GM12878 (cell line): ENCODE measurements around the gene RAD23B. TPM values are rescaled to one million over a fixed set of nuclear protein-coding genes. Genes with fewer than 3 reads are reported as not detected.

Source experiments
- EGR1 ChIP-seq, 2 experiments: IDR thresholded peaks; 1 replicate in 1 of 2; 2 replicates in 1 of 2; pipeline ENCODE4 v1.6.1; 2011 to 2012; ENCODE audit warnings: low read depth in 2 of 2, low read length in 2 of 2, borderline replicate concordance in 1 of 2, mild to moderate bottlenecking in 1 of 2, moderate library complexity in 1 of 2
- EP300 ChIP-seq, 2 experiments: fragments of 150-350 bp in 1 of 2; IDR thresholded peaks; 2 replicates each; pipeline ENCODE4 v1.6.1; 2011 to 2012; ENCODE audit warnings: low read depth in 2 of 2, low read length in 2 of 2, borderline replicate concordance in 1 of 2, improper control_type of control experiment in 1 of 2, inconsistent platforms in 1 of 2; ENCODE audit not compliant: control insufficient read depth in 1 of 2
- HDGF ChIP-seq: fragments of 450-650 bp; IDR thresholded peaks from 2 replicates; pipeline ENCODE4 v1.6.1; 2016; ENCODE audit warnings: antibody characterized with exemption
- IRF3 ChIP-seq: fragments of 450-650 bp; IDR thresholded peaks from 2 replicates; pipeline ENCODE4 v1.6.1; 2014; ENCODE audit warnings: mild to moderate bottlenecking
- JUNB ChIP-seq: IDR thresholded peaks from 2 replicates; pipeline ENCODE4 v1.6.1; 2016; ENCODE audit warnings: antibody characterized with exemption, mild to moderate bottlenecking
- MXI1 ChIP-seq: fragments of 150-350 bp; IDR thresholded peaks from 2 replicates; pipeline ENCODE4 v1.6.1; 2011; ENCODE audit warnings: low read depth, mild to moderate bottlenecking, inconsistent platforms, low read length, improper control_type of control experiment
- POU2F2 ChIP-seq: IDR thresholded peaks from 3 replicates; pipeline ENCODE4 v1.6.1; 2011; ENCODE audit warnings: low read depth, mild to moderate bottlenecking, low read length, borderline replicate concordance
- RUNX3 ChIP-seq: IDR thresholded peaks from 2 replicates; pipeline ENCODE4 v1.6.1; 2012; ENCODE audit warnings: low read length, inconsistent platforms
- SKIL ChIP-seq: fragments of 450-650 bp; IDR thresholded peaks from 2 replicates; pipeline ENCODE4 v1.6.1; 2017; ENCODE audit warnings: mild to moderate bottlenecking, low read depth, inconsistent platforms; ENCODE audit not compliant: poor library complexity, severe bottlenecking
- SMAD1 ChIP-seq: fragments of 450-650 bp; IDR thresholded peaks from 2 replicates; pipeline ENCODE4 v1.6.1; 2018; ENCODE audit warnings: mild to moderate bottlenecking, low read depth; ENCODE audit not compliant: partially characterized antibody
- TCF12 ChIP-seq: IDR thresholded peaks from 2 replicates; pipeline ENCODE4 v1.6.1; 2011; ENCODE audit warnings: low read depth, mild to moderate bottlenecking, low read length
- TCF7 ChIP-seq: IDR thresholded peaks from 2 replicates; pipeline ENCODE4 v1.6.1; 2014; ENCODE audit warnings: antibody characterized with exemption, borderline replicate concordance
- ZBTB40 ChIP-seq: fragments of 450-650 bp; IDR thresholded peaks from 2 replicates; pipeline ENCODE4 v1.6.1; 2016; ENCODE audit warnings: mild to moderate bottlenecking, moderate library complexity, borderline replicate concordance
- polyA plus RNA-seq, 11 experiments: library from polyadenylated mRNA; depleted of rRNA in 4 of 11; unstranded in 6 of 11; stranded (reverse) in 5 of 11; fragments of >200 nt; fragmentation: Nextera tagmentation in 4 of 11; fragmentation: Illumina TruSeq in 1 of 11; extraction: Ambion mirVana in 4 of 11; extraction: Trizol in 1 of 11; gene quantifications; 1 replicate in 1 of 11; 2 replicates in 10 of 11; pipeline versions ENCODE4 v1.2.1 to v1.2.3, GENCODE V29; 2011 to 2016; ENCODE audit warnings: inconsistent platforms in 2 of 11, missing spikeins in 2 of 11, low read depth in 1 of 11
- total RNA-seq, 4 experiments: library from RNA; depleted of rRNA in 3 of 4; stranded (reverse); fragments of >200 nt in 3 of 4; fragmentation: Illumina TruSeq in 1 of 4; extraction: Trizol in 1 of 4; gene quantifications; 2 replicates each; pipeline versions ENCODE4 v1.2.1 to v1.2.3, GENCODE V29; 2013 to 2021

The RAD23B gene
- total and polyA plus RNA-seq, 10 of the 15 experiments (the other 5 are each of a cell fraction or from before 2014, with no cell fraction given) = 10.3 to 256 (median 54.6) TPM

- TF ChIP-seq SKIL = no peak
- TF ChIP-seq HDGF = no peak
- no peak for TF ChIP-seq TCF12
- no peak for TF ChIP-seq SMAD1
- no peak for TF ChIP-seq JUNB
- TF ChIP-seq RUNX3 = no peak
- TF ChIP-seq IRF3 = no peak
- TF ChIP-seq POU2F2 = no peak
- no peak for TF ChIP-seq MXI1
- TF ChIP-seq ZBTB40 = no peak
- TF ChIP-seq TCF7 = no peak
- no peak for TF ChIP-seq EP300 (IDR thresholded peaks at IDR 0.05; ENCODE audit: borderline replicate concordance in 1 of 2, control insufficient read depth in 1 of 2, low read depth in 2 of 2, low read length in 2 of 2)
- TF ChIP-seq EGR1 (IDR thresholded peaks at IDR 0.05; ENCODE audit: borderline replicate concordance in 1 of 2, low read depth in 2 of 2, low read length in 2 of 2) = no peak
Observed at GRCh38 chr9:107378006-107378405, 94.9 kb downstream of the RAD23B start (continued).

Other genes starting within 250 kb of the RAD23B start
- 0.40 TPM in 1 of 2 replicates, not detected in the other for gene KLF4, start 206.5 kb downstream of the RAD23B start, total RNA-seq (2014; rRNA removed)
- gene KLF4, start 206.5 kb downstream of the RAD23B start, total RNA-seq (2014; rRNA removed; fragmentation: Illumina TruSeq; extraction: Trizol) = 0.09 and 0.14 TPM in 2 replicates
- 0.26 and 0.37 TPM in 2 replicates for gene KLF4, start 206.5 kb downstream of the RAD23B start, total RNA-seq (2021)
- gene KLF4, start 206.5 kb downstream of the RAD23B start, polyA plus RNA-seq (2011; rRNA removed) = 0.10 and 0.23 TPM in 2 replicates
- gene KLF4, start 206.5 kb downstream of the RAD23B start, polyA plus RNA-seq (2014; fragmentation: Illumina TruSeq; extraction: Trizol) = 0.03 and 0.17 TPM in 2 replicates
- gene KLF4, start 206.5 kb downstream of the RAD23B start, polyA plus RNA-seq (2014; fragmentation: Nextera tagmentation; extraction: Ambion mirVana) = under 1 TPM in 1 of 2 experiments, not detected in 1; 0.05 TPM
- 0.13 and 0.20 TPM in 2 replicates for gene KLF4, start 206.5 kb downstream of the RAD23B start, polyA plus RNA-seq (2014; rRNA removed)
- under 1 TPM; 0.08 to 0.19 TPM for gene KLF4, start 206.5 kb downstream of the RAD23B start, polyA plus RNA-seq (2016; fragmentation: Nextera tagmentation; extraction: Ambion mirVana)